Calu3 (cell line): ENCODE measurements around the gene FAM107A. TPM values are rescaled to one million over a fixed set of nuclear protein-coding genes. Genes with fewer than 3 reads are reported as not detected.

ENCODE experiments used
- BruUV-seq: library from RNA; stranded (reverse); fragments of 400-500 nt; replicated peaks from 2 replicates; lab custom pipeline; 2021; lab: Mats Ljungman, UMichigan
- CTCF ChIA-PET: fragments of 300-600 bp; sonication (Branson Sonifier 250); formaldehyde crosslinking; loops from one replicate; lab custom pipeline; 2022; ENCODE audit warnings: antibody characterized with exemption; lab: Charles Lee
- DNase-seq: peaks from one replicate; pipeline ENCODE4 v3.0.0; 2022
- H3K27ac Mint-ChIP-seq: one replicate; pipeline ENCODE4 v1.8.0; 2022; ENCODE audit warnings: mixed read lengths; ENCODE audit not compliant: unreplicated experiment
- H3K27me3 Mint-ChIP-seq: one replicate; pipeline ENCODE4 v1.8.0; 2022; ENCODE audit warnings: mixed read lengths; ENCODE audit not compliant: unreplicated experiment
- H3K36me3 Mint-ChIP-seq: one replicate; pipeline ENCODE4 v1.8.0; 2022; ENCODE audit warnings: mild to moderate bottlenecking, moderate library complexity, mixed read lengths; ENCODE audit not compliant: insufficient read depth, unreplicated experiment
- H3K4me1 Mint-ChIP-seq: one replicate; pipeline ENCODE4 v1.8.0; 2022; ENCODE audit warnings: mild to moderate bottlenecking, low read depth, mixed read lengths; ENCODE audit not compliant: unreplicated experiment
- H3K4me3 Mint-ChIP-seq: one replicate; pipeline ENCODE4 v1.8.0; 2022; ENCODE audit warnings: mild to moderate bottlenecking, low read depth, moderate library complexity, mixed read lengths; ENCODE audit not compliant: unreplicated experiment
- H3K9me3 Mint-ChIP-seq: one replicate; pipeline ENCODE4 v1.8.0; 2022; ENCODE audit warnings: low read depth, mixed read lengths; ENCODE audit not compliant: unreplicated experiment
- intact Hi-C: fragments of 100-400 bp; cut with micrococcal nuclease; formaldehyde crosslinking; loops from one replicate; pipeline ENCODE4 v1.10.0; 2022; ENCODE audit not compliant: unreplicated experiment
- total RNA-seq: library from RNA; stranded (reverse); gene quantifications from 2 replicates; pipeline ENCODE4 v1.2.3, GENCODE V29; 2022
- TF ChIP-seq, protein P1 (sequence below): fragments of 200-600 bp; IDR thresholded peaks from one replicate; pipeline ENCODE4 v1.8.0; 2022; ENCODE audit warnings: antibody characterized with exemption; ENCODE audit not compliant: unreplicated experiment

The FAM107A gene
- total RNA-seq, 1 experiment from 2014 or later = not detected

- DNase-seq = no peak
- no peaks in the 10 kb centered on the region for H3K27me3 Mint-ChIP-seq
- no TSS peak for BruUV-seq
- no peaks in the 10 kb centered on the region for H3K9me3 Mint-ChIP-seq
- CTCF ChIA-PET = no interaction called here
- H3K36me3 Mint-ChIP-seq = no peaks in the 10 kb centered on the region
- TF ChIP-seq, protein P1, sequence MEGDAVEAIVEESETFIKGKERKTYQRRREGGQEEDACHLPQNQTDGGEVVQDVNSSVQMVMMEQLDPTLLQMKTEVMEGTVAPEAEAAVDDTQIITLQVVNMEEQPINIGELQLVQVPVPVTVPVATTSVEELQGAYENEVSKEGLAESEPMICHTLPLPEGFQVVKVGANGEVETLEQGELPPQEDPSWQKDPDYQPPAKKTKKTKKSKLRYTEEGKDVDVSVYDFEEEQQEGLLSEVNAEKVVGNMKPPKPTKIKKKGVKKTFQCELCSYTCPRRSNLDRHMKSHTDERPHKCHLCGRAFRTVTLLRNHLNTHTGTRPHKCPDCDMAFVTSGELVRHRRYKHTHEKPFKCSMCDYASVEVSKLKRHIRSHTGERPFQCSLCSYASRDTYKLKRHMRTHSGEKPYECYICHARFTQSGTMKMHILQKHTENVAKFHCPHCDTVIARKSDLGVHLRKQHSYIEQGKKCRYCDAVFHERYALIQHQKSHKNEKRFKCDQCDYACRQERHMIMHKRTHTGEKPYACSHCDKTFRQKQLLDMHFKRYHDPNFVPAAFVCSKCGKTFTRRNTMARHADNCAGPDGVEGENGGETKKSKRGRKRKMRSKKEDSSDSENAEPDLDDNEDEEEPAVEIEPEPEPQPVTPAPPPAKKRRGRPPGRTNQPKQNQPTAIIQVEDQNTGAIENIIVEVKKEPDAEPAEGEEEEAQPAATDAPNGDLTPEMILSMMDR = no peak
- H3K4me1 Mint-ChIP-seq = peaks cover 12% of the 10 kb centered on the region
- H3K4me3 Mint-ChIP-seq = no peak overlapping the region
- intact Hi-C loops = no loop called here
- no peak overlapping the region for H3K27ac Mint-ChIP-seq
These were observed 55.9 kb downstream of the FAM107A start for GRCh38 chr3:58521336-58521670.

DNA sequence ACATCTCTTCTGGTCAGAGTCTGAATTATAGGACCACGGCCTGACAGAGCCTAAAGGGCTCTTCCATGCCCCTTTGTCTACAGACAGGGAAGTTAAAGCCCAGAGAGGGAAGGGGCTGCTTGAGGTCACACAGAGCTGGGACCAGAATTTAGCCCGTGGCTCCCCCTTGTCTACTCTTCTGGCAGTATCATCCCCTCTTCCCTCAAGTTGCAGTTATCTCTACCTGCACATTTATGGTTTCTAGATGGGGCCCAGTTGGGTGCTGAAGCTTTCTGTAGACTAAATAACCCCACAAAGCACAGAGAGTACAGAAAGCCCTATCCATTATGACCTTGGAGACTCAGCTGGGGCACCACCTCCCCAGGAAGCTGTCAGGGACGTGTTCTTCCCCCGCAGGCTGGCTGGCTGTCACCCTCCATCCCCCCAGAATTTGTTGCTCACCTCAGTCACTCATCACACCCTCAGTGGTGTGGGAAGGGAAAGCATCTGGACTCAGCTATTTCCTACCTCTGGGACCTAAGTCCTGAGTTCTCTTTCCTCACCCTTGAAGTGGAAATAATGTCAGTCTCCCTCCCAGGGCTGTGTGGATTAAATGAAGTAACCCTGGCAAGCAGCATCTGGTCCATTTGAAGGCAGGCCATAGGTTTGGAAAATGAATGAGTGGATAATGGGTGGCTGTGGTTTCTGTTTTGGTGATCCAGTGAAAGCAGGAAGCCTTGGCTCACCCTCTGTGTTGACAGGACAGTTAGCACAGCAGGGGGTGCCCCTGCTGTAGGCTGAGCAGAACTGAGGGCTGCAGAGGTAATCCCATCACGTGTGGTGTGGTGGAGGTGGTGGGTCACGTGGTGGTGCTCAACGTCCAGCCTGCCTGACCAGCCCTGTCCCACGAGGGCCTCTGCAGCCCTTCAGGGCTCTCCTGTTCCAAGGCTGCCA is 56.5 kb downstream of the FAM107A start:
- no peak overlapping the region for H3K27ac Mint-ChIP-seq
- intact Hi-C loops = no loop called here
- CTCF ChIA-PET = no interaction called here
- no peak overlapping the region for H3K4me3 Mint-ChIP-seq
- TF ChIP-seq, protein P1 = no peak
- no peaks in the 10 kb centered on the region for H3K36me3 Mint-ChIP-seq
- no peak for DNase-seq
- no peaks in the 10 kb centered on the region for H3K27me3 Mint-ChIP-seq
- H3K4me1 Mint-ChIP-seq = peaks cover 6% of the 10 kb centered on the region
- BruUV-seq = no TSS peak
- H3K9me3 Mint-ChIP-seq = no peaks in the 10 kb centered on the region

- intact Hi-C loops = no loop called here
- no peak for DNase-seq
- Mint-ChIP-seq H3K27ac (no peak overlapping the region), H3K36me3 (no peaks in the 10 kb centered on the region), H3K9me3 (no peaks in the 10 kb centered on the region), H3K4me3 (no peak overlapping the region), H3K4me1 (no peaks in the 10 kb centered on the region), H3K27me3 (no peaks in the 10 kb centered on the region)
- BruUV-seq = no TSS peak
- CTCF ChIA-PET = no interaction called here
- TF ChIP-seq, protein P1 = no peak
These were observed 57.4 kb downstream of the FAM107A start for GRCh38 chr3:58519668-58520402.

DNA sequence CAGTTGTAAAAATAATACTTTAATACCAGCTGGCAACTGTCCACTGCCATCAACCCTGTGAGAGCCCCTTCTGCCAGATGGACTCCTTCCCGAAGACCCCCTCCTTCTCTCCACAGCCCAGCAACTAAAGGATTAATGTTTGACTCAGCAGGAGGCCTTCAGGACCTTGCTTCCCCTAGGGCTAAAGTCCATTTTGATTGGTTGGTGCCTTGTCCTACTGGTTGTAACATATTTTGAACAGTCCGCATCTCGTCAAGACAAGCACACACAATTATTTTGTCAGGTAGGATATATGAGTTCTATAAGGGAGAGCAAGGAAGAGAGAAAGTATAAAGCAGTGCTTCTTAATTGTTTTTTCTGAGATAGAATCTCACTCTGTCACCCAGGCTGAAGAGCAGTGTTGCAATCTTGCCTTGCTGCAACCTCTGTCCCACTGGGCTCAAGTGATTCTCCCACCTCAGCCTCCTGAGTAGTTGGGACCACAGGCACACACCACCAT is 58.9 kb downstream of the FAM107A start:
- DNase-seq = no peak
- Mint-ChIP-seq H3K4me3 (no peak overlapping the region), H3K4me1 (no peaks in the 10 kb centered on the region), H3K27me3 (no peaks in the 10 kb centered on the region), H3K9me3 (no peaks in the 10 kb centered on the region), H3K36me3 (no peaks in the 10 kb centered on the region), H3K27ac (no peak overlapping the region)
- BruUV-seq = no TSS peak
- TF ChIP-seq, protein P1 = no peak
- CTCF ChIA-PET = interaction anchor here (1.1 kb wide), 1 partner anchor 8 kb away, joined by 3 read pairs; no protein-coding TSS in a partner anchor
- intact Hi-C loops = no loop called here
